GM23248 (cell line): ENCODE data around the gene PPP1R9A.

ENCODE experiments used
- EZH2 ChIP-seq: fragments of 200-600 bp; sonication (generic); IDR thresholded peaks from 2 replicates; pipeline ENCODE4 v1.6.1; 2018; ENCODE audit warnings: antibody characterized with exemption, mild to moderate bottlenecking; ENCODE audit not compliant: insufficient read depth, poor library complexity, severe bottlenecking
- EZH2phosphoT487 ChIP-seq: fragments of 200-600 bp; sonication (generic); IDR thresholded peaks from 2 replicates; pipeline ENCODE4 v1.6.1; 2018; ENCODE audit warnings: antibody characterized with exemption, moderate library complexity, mild to moderate bottlenecking, low read depth; ENCODE audit not compliant: insufficient read depth

DNA sequence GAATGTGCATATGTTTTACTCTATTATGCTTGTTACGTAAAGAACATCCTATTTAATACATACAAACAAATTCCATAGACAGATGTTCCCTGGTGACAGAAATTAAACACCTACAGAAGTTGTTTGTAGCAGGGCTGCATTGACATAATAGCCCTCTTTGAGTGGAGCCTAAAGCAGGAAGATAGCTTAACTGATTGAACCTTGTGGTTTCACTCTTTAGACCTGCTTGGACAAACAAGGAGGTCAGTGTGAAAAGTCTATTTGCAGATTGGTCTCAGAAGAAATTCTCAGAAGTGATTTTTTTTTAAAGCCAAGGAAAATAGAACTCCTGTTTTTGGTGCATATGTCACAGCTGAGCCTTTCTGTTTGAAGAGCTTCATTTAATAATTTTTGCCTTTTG lies 121.3 kb downstream of the PPP1R9A start:
- TF ChIP-seq EZH2phosphoT487 = no peak
- TF ChIP-seq EZH2 = no peak
